HG03025 (cell line): ENCODE results near the gene FFAR1.
A peak's percentile ranks its signal among the peaks of the same experiment; 100 is the strongest.

Experiments used
- ATAC-seq: cut with Tn5 transposase; IDR thresholded peaks from one replicate; pipeline ENCODE4 v1.9.1; 2021; ENCODE audit warnings: mild to moderate bottlenecking, moderate library complexity; ENCODE audit not compliant: unreplicated experiment, low FRiP score

The FFAR1 gene

GRCh38 chr19:35347171-35347929 lies at the start of gene FFAR1:
TSS of gene FFAR1 (plus strand) at chr19:35347902. CDS start at chr19:35351552, 3,650 bp downstream.
- ATAC-seq, result peak; percentile 50

GRCh38 chr19:35297922-35298321 lies 49.8 kb upstream of the FFAR1 start:
- no peak for ATAC-seq

DNA sequence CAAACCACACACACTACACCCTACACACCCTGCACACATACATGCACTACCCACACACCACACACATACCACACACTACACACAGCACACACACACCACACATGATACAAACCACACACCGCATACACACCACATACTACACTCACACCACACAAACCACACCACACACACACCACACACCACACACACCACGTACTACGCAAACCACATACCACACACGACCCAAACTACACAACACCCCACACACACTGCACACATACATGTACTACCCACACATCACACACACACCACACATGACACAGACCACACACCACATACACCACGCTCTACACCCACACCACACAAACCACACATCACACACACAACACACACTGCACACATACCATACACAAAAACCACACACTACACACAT lies 49.1 kb upstream of the FFAR1 start:
- no peak for ATAC-seq

GRCh38 chr19:35299523-35300338 lies 48.0 kb upstream of the FFAR1 start:
- ATAC-seq, result no peak

DNA sequence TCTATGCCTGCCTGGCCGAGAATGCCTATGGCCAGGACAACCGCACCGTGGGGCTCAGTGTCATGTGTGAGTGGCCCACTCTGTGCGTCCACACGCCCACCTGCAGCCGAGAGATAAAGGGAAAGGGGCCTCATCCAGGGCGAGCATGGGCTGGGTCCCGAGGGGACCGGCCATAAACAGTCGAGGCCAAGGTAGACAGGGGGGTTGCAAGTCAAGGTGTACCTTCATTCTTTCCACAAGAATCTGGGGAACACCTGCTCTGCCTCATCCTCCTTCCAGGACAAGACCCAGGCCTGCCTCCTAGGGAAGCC lies 47.4 kb upstream of the FFAR1 start:
- no peak for ATAC-seq

GRCh38 chr19:35301961-35302360 lies 45.7 kb upstream of the FFAR1 start:
- no peak for ATAC-seq

- no peak for ATAC-seq
These were observed 45.3 kb upstream of the FFAR1 start for GRCh38 chr19:35302446-35302845.

- ATAC-seq, result no peak
These were observed 44.3 kb upstream of the FFAR1 start for GRCh38 chr19:35303357-35303915.

DNA sequence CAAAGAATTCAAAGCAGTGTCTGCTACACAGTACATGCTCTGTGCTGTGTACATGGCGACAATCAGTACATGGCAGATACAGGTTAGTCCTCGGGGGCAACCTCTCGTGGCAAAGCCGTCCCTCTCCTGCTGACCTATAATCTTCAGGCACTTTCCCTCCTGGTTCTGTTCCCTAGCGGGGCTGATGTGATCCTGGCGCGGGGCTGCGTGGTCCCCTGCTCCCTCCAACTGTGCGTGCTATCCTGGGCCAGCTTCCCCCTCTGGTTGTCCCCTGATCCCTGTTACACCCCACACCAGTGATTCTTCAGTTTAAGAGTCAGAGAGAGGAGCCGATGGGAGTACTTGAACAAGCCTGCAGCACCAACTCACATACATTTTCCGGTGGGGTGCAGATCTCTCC lies 43.7 kb upstream of the FFAR1 start:
- ATAC-seq, result no peak

- no peak for ATAC-seq
These were observed 42.5 kb upstream of the FFAR1 start for GRCh38 chr19:35305181-35305580.

GRCh38 chr19:35306473-35307246 lies 41.0 kb upstream of the FFAR1 start:
- ATAC-seq, result no peak

DNA sequence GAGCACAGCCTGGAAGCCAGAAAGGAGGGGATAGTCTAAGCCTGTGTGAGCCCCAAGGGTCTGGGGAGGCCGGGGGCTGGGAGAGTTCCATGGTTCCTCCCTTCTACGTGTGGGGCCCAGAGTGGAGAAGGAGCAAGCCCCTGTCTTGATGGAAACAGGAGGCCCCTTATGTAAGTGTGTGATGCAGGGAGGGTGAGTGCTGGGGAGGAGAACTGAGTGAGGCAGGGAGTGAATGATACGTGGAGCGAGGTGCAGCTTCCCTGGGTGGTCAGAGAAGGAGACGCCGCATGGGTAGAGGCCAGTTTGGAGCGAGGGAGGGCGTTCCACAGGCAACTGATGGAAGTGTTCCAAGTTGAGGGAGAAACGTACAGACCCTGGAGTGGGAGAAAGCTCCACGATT lies 39.8 kb upstream of the FFAR1 start:
- no peak for ATAC-seq

- ATAC-seq, result no peak
These were observed 38.8 kb upstream of the FFAR1 start for GRCh38 chr19:35308910-35309309.

DNA sequence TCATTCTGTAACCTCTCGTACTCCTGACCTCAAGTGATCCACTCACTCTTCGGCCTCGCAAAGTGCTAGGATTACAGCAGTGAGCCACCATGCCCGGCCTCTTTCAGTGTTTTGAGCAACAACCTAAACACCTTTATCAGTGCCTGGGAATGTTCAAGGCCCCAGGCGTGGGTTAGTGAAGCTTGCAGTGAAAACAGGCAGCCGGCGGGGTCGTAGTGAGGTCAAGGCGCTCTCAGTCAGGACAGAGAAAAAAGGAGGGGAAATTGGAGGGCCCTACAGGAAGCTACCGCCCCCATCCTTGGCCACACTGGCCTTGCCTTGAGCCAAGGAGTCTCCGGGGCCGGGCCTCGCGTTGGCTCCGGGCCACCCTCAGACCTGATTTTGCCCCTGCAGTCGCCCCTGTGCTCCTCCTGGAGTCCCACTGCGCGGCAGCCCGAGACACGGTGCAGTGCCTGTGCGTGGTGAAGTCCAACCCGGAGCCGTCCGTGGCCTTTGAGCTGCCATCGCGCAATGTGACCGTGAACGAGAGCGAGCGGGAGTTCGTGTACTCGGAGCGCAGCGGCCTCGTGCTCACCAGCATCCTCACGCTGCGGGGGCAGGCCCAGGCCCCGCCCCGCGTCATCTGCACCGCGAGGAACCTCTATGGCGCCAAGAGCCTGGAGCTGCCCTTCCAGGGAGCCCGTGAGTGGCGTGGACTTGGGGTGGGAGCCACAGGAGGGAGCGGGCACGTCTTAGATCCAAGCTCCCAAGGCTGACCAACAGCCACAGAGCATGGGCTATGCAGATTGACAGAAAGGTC lies 38.0 kb upstream of the FFAR1 start:
- ATAC-seq, result no peak

- no peak for ATAC-seq
These were observed 37.4 kb upstream of the FFAR1 start for GRCh38 chr19:35310331-35310730.

GRCh38 chr19:35310811-35311465 lies 36.8 kb upstream of the FFAR1 start:
- no peak for ATAC-seq

GRCh38 chr19:35311901-35312665 lies 35.6 kb upstream of the FFAR1 start:
- ATAC-seq, result no peak

DNA sequence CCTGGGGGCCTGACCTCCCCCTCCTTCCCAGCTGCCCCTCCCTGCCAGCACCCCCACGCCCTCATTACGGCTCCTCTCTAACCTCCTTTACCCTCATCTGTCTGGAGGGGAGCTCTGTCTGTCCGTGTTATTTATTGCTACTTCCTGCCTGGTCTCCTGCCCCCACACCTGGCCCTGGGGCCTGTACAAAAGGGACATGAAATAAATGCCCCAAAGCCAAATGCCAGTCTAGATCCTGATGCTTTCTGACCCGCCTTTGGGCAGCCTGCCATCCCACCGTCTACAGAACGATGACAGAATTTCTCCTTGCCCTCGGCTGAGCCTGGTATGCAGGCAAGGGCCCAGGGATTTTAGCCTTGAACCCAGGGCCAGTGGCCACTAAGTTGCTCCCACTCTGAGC lies 34.1 kb upstream of the FFAR1 start:
- ATAC-seq, result no peak

GRCh38 chr19:35314031-35314430 lies 33.7 kb upstream of the FFAR1 start:
- ATAC-seq, result no peak
